GM06990 (cell line): ENCODE results near the gene RNASE11.
"Not testable (repeated sequence)": the region's sequence is repeated elsewhere in the genome, so short reads cannot be mapped to it uniquely, and the experiment has no call there.

Source experiments
- DNase-seq: peaks from one replicate; pipeline ENCODE4 v3.0.0-alpha.2; 2011; ENCODE audit not compliant: insufficient read length; ENCODE audit errors: extremely low read depth
- H3K27me3 ChIP-seq: replicated peaks from 2 replicates; pipeline ENCODE4 v1.6.0; 2011; ENCODE audit warnings: low read length; ENCODE audit not compliant: control insufficient read depth, insufficient read depth
- H3K36me3 ChIP-seq: 2 replicates; pipeline ENCODE4 v1.5.1; 2011; ENCODE audit warnings: low read length; ENCODE audit not compliant: control insufficient read depth, insufficient read depth
- H3K4me3 ChIP-seq: replicated peaks from 2 replicates; pipeline ENCODE4 v1.5.1; 2011; ENCODE audit warnings: low read depth, mild to moderate bottlenecking, control low read depth, low read length
- CTCF ChIP-seq: IDR thresholded peaks from 2 replicates; pipeline ENCODE4 v1.5.1; 2011; ENCODE audit warnings: low read length, control low read depth, mild to moderate bottlenecking, inconsistent platforms; ENCODE audit not compliant: insufficient read depth, poor library complexity, severe bottlenecking

Gene RNASE11

GRCh38 chr14:20578784-20579502, 8.9 kb downstream of the RNASE11 start:
- no peak for DNase-seq
- no peaks in the 10 kb centered on the region for H3K36me3 ChIP-seq
- no peaks in the 10 kb centered on the region for H3K27me3 ChIP-seq
- no peak for TF ChIP-seq CTCF
- H3K4me3 ChIP-seq, result no peak overlapping the region

- Histone ChIP-seq H3K36me3 (no peaks in the 10 kb centered on the region), H3K27me3 (no peaks in the 10 kb centered on the region), H3K4me3 (no peak overlapping the region)
- no peak for TF ChIP-seq CTCF
- DNase-seq, result no peak
Measured at GRCh38 chr14:20578325-20578724, 9.5 kb downstream of the RNASE11 start.

GRCh38 chr14:20572382-20572990, 15.3 kb downstream of the RNASE11 start:
- not testable (repeated sequence) for H3K36me3 ChIP-seq, DNase-seq, H3K27me3 ChIP-seq, H3K4me3 ChIP-seq

- H3K4me3 ChIP-seq, H3K36me3 ChIP-seq, DNase-seq, H3K27me3 ChIP-seq: not testable (repeated sequence)
Measured at GRCh38 chr14:20570720-20571119, 17.1 kb downstream of the RNASE11 start.

GRCh38 chr14:20569865-20570264, 17.9 kb downstream of the RNASE11 start:
- not testable (repeated sequence) for DNase-seq, H3K36me3 ChIP-seq, H3K27me3 ChIP-seq, H3K4me3 ChIP-seq

GRCh38 chr14:20569066-20569465, 18.7 kb downstream of the RNASE11 start:
- H3K27me3 ChIP-seq, result no peaks in the 10 kb centered on the region
- no peak for TF ChIP-seq CTCF
- H3K36me3 ChIP-seq, result no peaks in the 10 kb centered on the region
- DNase-seq, result no peak
- no peak overlapping the region for H3K4me3 ChIP-seq

- TF ChIP-seq CTCF, result no peak
- no peak for DNase-seq
- Histone ChIP-seq H3K4me3 (no peak overlapping the region), H3K36me3 (no peaks in the 10 kb centered on the region), H3K27me3 (no peaks in the 10 kb centered on the region)
Measured at GRCh38 chr14:20568393-20568792, 19.4 kb downstream of the RNASE11 start.

- H3K36me3 ChIP-seq, H3K4me3 ChIP-seq, H3K27me3 ChIP-seq, DNase-seq: not testable (repeated sequence)
Measured at GRCh38 chr14:20567199-20567598, 20.6 kb downstream of the RNASE11 start.
